ENCODE data around the gene PDE2A. TPM values are rescaled to one million over a fixed set of nuclear protein-coding genes. Genes with fewer than 3 reads are reported as not detected.

The PDE2A gene
- total and polyA plus RNA-seq, 10 of the 15 experiments (the other 5 are each of a cell fraction or from before 2014, with no cell fraction given), result 0.06 to 0.15 (median 0.11) TPM; not detected in 6

GRCh38 chr11:72598466-72598865, 75.8 kb downstream of the PDE2A start (continued):
- TF ChIP-seq NKRF (conservative IDR thresholded peaks at IDR 0.05), result no peak

- no peak overlapping the region for H3K27ac ChIP-seq (ENCODE audit: control insufficient read depth, insufficient read depth)
- H3K4me1 ChIP-seq (ENCODE audit: control insufficient read depth, insufficient read depth, low read length), result no peaks in the 10 kb centered on the region; the same call in 1 of the 2 replicates
- no peak overlapping the region for H2AFZ ChIP-seq (ENCODE audit: control insufficient read depth, low read depth, low read length)
- no peaks in the 10 kb centered on the region for H3K79me2 ChIP-seq (ENCODE audit: control insufficient read depth, insufficient read depth, low read length)
- SMC1A ChIA-PET (ENCODE audit: uncharacterized antibody, unreplicated experiment), result no interaction called here
- DNase-seq (ENCODE audit: low read depth, low spot score) (no peak), ATAC-seq (no peak), FAIRE-seq (no peak)
- no peak overlapping the region for H3K9ac ChIP-seq (ENCODE audit: control insufficient read depth, insufficient read depth, low read length)
- no peaks in the 10 kb centered on the region; the same call in 1 of the 2 replicates for H4K20me1 ChIP-seq (ENCODE audit: control insufficient read depth, insufficient read depth)
- H3K36me3 ChIP-seq (ENCODE audit: control insufficient read depth in 2 of 2, insufficient read depth in 2 of 2, low read length in 1 of 2), result no peaks in the 10 kb centered on the region
- 2% methylated on average over 3 of the region's 3 CpGs for WGBS (ENCODE audit: insufficient coverage, insufficient replicate concordance, low lambda C conversion rate, missing lambda C conversion rate)
- in situ Hi-C loops (cut with MboI) (no loop called here), intact Hi-C loops (cut with micrococcal nuclease; ENCODE audit: unreplicated experiment) (no loop called here)
- no peaks in the 10 kb centered on the region for H3K9me3 ChIP-seq (replicated peaks; ENCODE audit: control insufficient read depth, insufficient read depth, low read length)
- BruUV-seq (replicated peaks), result no TSS peak
- H3K4me2 ChIP-seq (ENCODE audit: control insufficient read depth, insufficient read depth), result no peak overlapping the region
- no peak overlapping the region for H3K4me3 ChIP-seq
- H3K27me3 ChIP-seq (replicated peaks in 1 of 2; ENCODE audit: control insufficient read depth in 2 of 2, insufficient read depth in 2 of 2, low read length in 1 of 2), result peaks cover 1 to 2% of the 10 kb centered on the region in 2 experiments; a peak in 2 of 4 replicates
- RAD21 ChIA-PET (ENCODE audit: unreplicated experiment), result no interaction called here
- POLR2A ChIA-PET, result no interaction called here
- CTCF ChIA-PET, result no interaction called here
- no peak for TF ChIP-seq RCOR1 (conservative IDR thresholded peaks at IDR 0.05; ENCODE audit: low read depth, low read length)
- TF ChIP-seq SP1 (IDR thresholded peaks at IDR 0.05; ENCODE audit: low read depth, low read length), result no peak
- TF ChIP-seq FOS (IDR thresholded peaks at IDR 0.05; ENCODE audit: borderline replicate concordance, extremely low read depth, insufficient read length), result no peak
- no peak for TF ChIP-seq NR2F1 (conservative IDR thresholded peaks at IDR 0.05)
- TF ChIP-seq HCFC1 (IDR thresholded peaks at IDR 0.05; ENCODE audit: low read length), result no peak
- TF ChIP-seq NR2C1 (IDR thresholded peaks at IDR 0.05), result no peak
- TF ChIP-seq RAD51 (IDR thresholded peaks at IDR 0.05), result no peak
- no peak for TF ChIP-seq WRNIP1 (IDR thresholded peaks at IDR 0.05; ENCODE audit: borderline replicate concordance, low read depth, low read length)
- no peak for TF ChIP-seq PAX8 (IDR thresholded peaks at IDR 0.05)
- no peak for TF ChIP-seq RAD21 (IDR thresholded peaks at IDR 0.05; ENCODE audit: insufficient read depth, low read depth, low read length)
- TF ChIP-seq EP300 (IDR thresholded peaks at IDR 0.05; ENCODE audit: borderline replicate concordance in 1 of 2, control insufficient read depth in 1 of 2, low read depth in 2 of 2, low read length in 2 of 2), result no peak
- no peak for TF ChIP-seq DPF2 (IDR thresholded peaks at IDR 0.05)
- no peak for TF ChIP-seq CUX1 (IDR thresholded peaks at IDR 0.05; ENCODE audit: insufficient replicate concordance, low read depth, low read length)
- no peak for TF ChIP-seq HDAC2 (IDR thresholded peaks at IDR 0.05)
- no peak for TF ChIP-seq CREB1 (IDR thresholded peaks at IDR 0.05; ENCODE audit: low read depth)
- no peak for TF ChIP-seq CEBPB (IDR thresholded peaks at IDR 0.05; ENCODE audit: borderline replicate concordance in 1 of 2, low read depth in 2 of 2, low read length in 2 of 2)
- TF ChIP-seq SIN3A (IDR thresholded peaks at IDR 0.05; ENCODE audit: low read depth, low read length), result no peak
- TF ChIP-seq RUNX3 (IDR thresholded peaks at IDR 0.05; ENCODE audit: low read length), result no peak
These were observed 76.5 kb downstream of the PDE2A start for GRCh38 chr11:72597721-72598120.
